ENCODE results near the gene GPR132. TPM values are rescaled to one million over a fixed set of nuclear protein-coding genes. Genes with fewer than 3 reads are reported as not detected.

The GPR132 gene
- total RNA-seq, 6 experiments from 2014 or later = 0.05 to 0.14 TPM; not detected in 4

- peaks cover 60% of the 10 kb centered on the region for H3K4me1 Mint-ChIP-seq (ENCODE audit: low read depth)
- TF ChIP-seq CTCF (IDR thresholded peaks at IDR 0.05) = no peak
- peak; percentile 52 for DNase-seq
- no peaks in the 10 kb centered on the region for H3K27me3 Mint-ChIP-seq (ENCODE audit: insufficient read depth)
- peaks cover 6% of the 10 kb centered on the region for H3K36me3 Mint-ChIP-seq (ENCODE audit: low read depth)
- no peak overlapping the region for H3K4me3 Mint-ChIP-seq
- peaks cover 6% of the 10 kb centered on the region; the same call in 1 of the 2 replicates for H3K9me3 Mint-ChIP-seq
- H3K27ac Mint-ChIP-seq = peak overlapping the region; percentile 58; the same call in 1 of the 2 replicates
These were observed 38.2 kb downstream of the GPR132 start for GRCh38 chr14:105026802-105027563.

- Mint-ChIP-seq H3K4me1 (ENCODE audit: low read depth) (peaks cover 66% of the 10 kb centered on the region), H3K27ac (peak overlapping the region; percentile 93), H3K36me3 (ENCODE audit: low read depth) (peaks cover 12% of the 10 kb centered on the region), H3K4me3 (peak overlapping the region; percentile 21), H3K27me3 (ENCODE audit: insufficient read depth) (no peaks in the 10 kb centered on the region), H3K9me3 (peaks cover 6% of the 10 kb centered on the region; the same call in 1 of the 2 replicates)
- DNase-seq = peak; percentile 43
- no peak for TF ChIP-seq CTCF (IDR thresholded peaks at IDR 0.05)
These were observed 39.0 kb downstream of the GPR132 start for GRCh38 chr14:105026033-105026785.

GRCh38 chr14:105025429-105025828, 39.8 kb downstream of the GPR132 start:
- H3K27ac Mint-ChIP-seq = peak overlapping the region; percentile 93
- H3K9me3 Mint-ChIP-seq = peaks cover 6% of the 10 kb centered on the region; the same call in 1 of the 2 replicates
- H3K27me3 Mint-ChIP-seq (ENCODE audit: insufficient read depth) = no peaks in the 10 kb centered on the region
- H3K4me1 Mint-ChIP-seq (ENCODE audit: low read depth) = peaks cover 66% of the 10 kb centered on the region
- DNase-seq = no peak
- peaks cover 12% of the 10 kb centered on the region for H3K36me3 Mint-ChIP-seq (ENCODE audit: low read depth)
- TF ChIP-seq CTCF (IDR thresholded peaks at IDR 0.05) = no peak
- H3K4me3 Mint-ChIP-seq = peak overlapping the region; percentile 45; the same call in 1 of the 2 replicates

GRCh38 chr14:105023791-105024480, 41.3 kb downstream of the GPR132 start:
- H3K4me3 Mint-ChIP-seq = peak overlapping the region; percentile 94
- H3K36me3 Mint-ChIP-seq (ENCODE audit: low read depth) = peaks cover 24% of the 10 kb centered on the region
- no peaks in the 10 kb centered on the region for H3K27me3 Mint-ChIP-seq (ENCODE audit: insufficient read depth)
- no peak for TF ChIP-seq CTCF (IDR thresholded peaks at IDR 0.05)
- peaks cover 74% of the 10 kb centered on the region for H3K4me1 Mint-ChIP-seq (ENCODE audit: low read depth)
- peak overlapping the region; percentile 93 for H3K27ac Mint-ChIP-seq
- H3K9me3 Mint-ChIP-seq = peaks cover 6% of the 10 kb centered on the region; the same call in 1 of the 2 replicates
- DNase-seq = peak; percentile 64

GRCh38 chr14:105023144-105023543, 42.1 kb downstream of the GPR132 start:
- peaks cover 6% of the 10 kb centered on the region; the same call in 1 of the 2 replicates for H3K9me3 Mint-ChIP-seq
- H3K27ac Mint-ChIP-seq = peak overlapping the region; percentile 93
- H3K36me3 Mint-ChIP-seq (ENCODE audit: low read depth) = peaks cover 25% of the 10 kb centered on the region
- H3K4me1 Mint-ChIP-seq (ENCODE audit: low read depth) = peaks cover 73% of the 10 kb centered on the region
- no peak for TF ChIP-seq CTCF (IDR thresholded peaks at IDR 0.05)
- no peaks in the 10 kb centered on the region for H3K27me3 Mint-ChIP-seq (ENCODE audit: insufficient read depth)
- H3K4me3 Mint-ChIP-seq = peak overlapping the region; percentile 94
- DNase-seq = no peak

Data from HFFc6 (cell line).